SK-N-SH (cell line): ENCODE data around the gene AGMO. TPM values are rescaled to one million over a fixed set of nuclear protein-coding genes. Genes with fewer than 3 reads are reported as not detected.

Experiments used
- CTCF ChIA-PET: fragments of 300-600, 350-600 bp; formaldehyde crosslinking; extraction: SDS; loops from one replicate; lab custom pipeline; 2021; lab: Yijun Ruan, JAX
- POLR2A ChIA-PET: fragments of 350-600 bp; sonication (Branson Sonifier 250); formaldehyde crosslinking; extraction: SDS; loops from one replicate; lab custom pipeline; 2020; ENCODE audit warnings: antibody characterized with exemption, inconsistent platforms; lab: Yijun Ruan, JAX
- DNase-seq: peaks from one replicate; pipeline ENCODE4 v3.0.0; 2012
- H2AFZ ChIP-seq: fragments of 200-600 bp; sonication (generic); 2 replicates; pipeline ENCODE4 v1.8.1; 2016; ENCODE audit warnings: antibody characterized with exemption, mild to moderate bottlenecking, low read depth
- H3F3A ChIP-seq: fragments of 200-600 bp; sonication (generic); replicated peaks from 2 replicates; pipeline ENCODE3; 2016; ENCODE audit warnings: antibody characterized with exemption, mild to moderate bottlenecking; ENCODE audit not compliant: insufficient read depth
- H3K27ac ChIP-seq, 2 experiments: fragments of 200-500 bp in 1 of 2; fragments of 200-600 bp in 1 of 2; sonication (Bioruptor generic) in 1 of 2; sonication (generic), shearing (Covaris generic) in 1 of 2; 2 replicates each; pipeline versions ENCODE4 v1.5.1 to v1.6.1; 2014 to 2016; ENCODE audit warnings: low read depth in 2 of 2, inconsistent platforms in 1 of 2, low read length in 1 of 2, mild to moderate bottlenecking in 1 of 2, mixed read lengths in 1 of 2
- H3K27me3 ChIP-seq: fragments of 200-600 bp; sonication (generic), shearing (Covaris generic); 2 replicates; pipeline ENCODE4 v1.6.1; 2016; ENCODE audit warnings: mixed run types; ENCODE audit not compliant: insufficient read depth
- H3K36me3 ChIP-seq, 2 experiments: fragments of 200-500 bp in 1 of 2; fragments of 200-600 bp in 1 of 2; sonication (Bioruptor generic) in 1 of 2; sonication (generic) in 1 of 2; replicated peaks in 1 of 2; 2 replicates each; pipeline versions ENCODE3 to v1.5.1; 2014 to 2016; ENCODE audit warnings: low read length in 1 of 2, mild to moderate bottlenecking in 1 of 2; ENCODE audit not compliant: insufficient read depth in 2 of 2, control insufficient read depth in 1 of 2
- H3K4me1 ChIP-seq, 2 experiments: fragments of 200-500 bp in 1 of 2; fragments of 200-600 bp in 1 of 2; sonication (Bioruptor generic) in 1 of 2; sonication (generic), shearing (Covaris generic) in 1 of 2; 2 replicates each; pipeline versions ENCODE4 v1.5.1 to v1.6.1; 2014 to 2016; ENCODE audit warnings: low read depth in 1 of 2, low read length in 1 of 2, mixed run types in 1 of 2; ENCODE audit not compliant: insufficient read depth in 2 of 2, control insufficient read depth in 1 of 2
- H3K4me2 ChIP-seq: fragments of 200-600 bp; sonication (generic), shearing (Covaris generic); 2 replicates; pipeline ENCODE4 v1.6.1; 2017; ENCODE audit warnings: mixed run types
- H3K4me3 ChIP-seq, 2 experiments: fragments of 200-500 bp in 1 of 2; fragments of 200-600 bp in 1 of 2; sonication (Bioruptor generic) in 1 of 2; sonication (generic), shearing (Covaris generic) in 1 of 2; 2 replicates each; pipeline versions ENCODE4 v1.5.1 to v1.8.1; 2014 to 2016; ENCODE audit warnings: low read depth in 2 of 2, inconsistent platforms in 1 of 2, low read length in 1 of 2, mild to moderate bottlenecking in 1 of 2, mixed read lengths in 1 of 2, moderate library complexity in 1 of 2
- H3K79me2 ChIP-seq: fragments of 200-600 bp; sonication (generic); 2 replicates; pipeline ENCODE4 v1.8.1; 2017; ENCODE audit warnings: mild to moderate bottlenecking; ENCODE audit not compliant: insufficient read depth
- H3K9ac ChIP-seq: fragments of 200-600 bp; sonication (generic); 2 replicates; pipeline ENCODE4 v1.6.1; 2017; ENCODE audit warnings: mixed run types
- H3K9me2 ChIP-seq: fragments of 200-600 bp; sonication (generic); 2 replicates; pipeline ENCODE4 v1.6.1; 2017; ENCODE audit warnings: mixed run types
- H3K9me3 ChIP-seq: fragments of 200-600 bp; sonication (generic); 2 replicates; pipeline ENCODE4 v1.6.1; 2017; ENCODE audit warnings: mixed run types, mild to moderate bottlenecking, moderate library complexity
- H4K20me1 ChIP-seq: fragments of 200-600 bp; sonication (generic); 2 replicates; pipeline ENCODE4 v1.6.1; 2017; ENCODE audit warnings: mild to moderate bottlenecking, mixed run types; ENCODE audit not compliant: insufficient read depth
- CHD2 ChIP-seq: fragments of 150-350 bp; IDR thresholded peaks from 2 replicates; pipeline ENCODE4 v1.6.1; 2018; ENCODE audit warnings: low read length; ENCODE audit not compliant: partially characterized antibody
- CTCF ChIP-seq: fragments of 200-600 bp; sonication (generic); IDR thresholded peaks from 2 replicates; pipeline ENCODE4 v1.6.1; 2017; ENCODE audit warnings: antibody characterized with exemption, mild to moderate bottlenecking, moderate library complexity
- FOXM1 ChIP-seq: IDR thresholded peaks from 2 replicates; pipeline ENCODE4 v1.4.0; 2012; ENCODE audit warnings: low read depth, mild to moderate bottlenecking
- GABPA ChIP-seq: IDR thresholded peaks from 2 replicates; pipeline ENCODE4 v1.4.0; 2012; ENCODE audit warnings: low read depth, mild to moderate bottlenecking
- GATA2 ChIP-seq: sonication (generic); formaldehyde crosslinking; IDR thresholded peaks from 2 replicates; pipeline ENCODE4 v1.5.0; 2020; ENCODE audit warnings: mild to moderate bottlenecking, missing genetic modification reagents
- JUND ChIP-seq: IDR thresholded peaks from 2 replicates; pipeline ENCODE4 v1.4.0; 2012
- MAX ChIP-seq: IDR thresholded peaks from 2 replicates; pipeline ENCODE4 v1.4.0; 2012; ENCODE audit warnings: low read depth
- MEF2A ChIP-seq: IDR thresholded peaks from 2 replicates; pipeline ENCODE4 v1.4.0; 2012; ENCODE audit warnings: low read depth, borderline replicate concordance
- MXI1 ChIP-seq: IDR thresholded peaks from 2 replicates; pipeline ENCODE4 v1.6.1; 2012; ENCODE audit warnings: mild to moderate bottlenecking, low read depth, low read length, improper control_type of control experiment
- NFIC ChIP-seq: IDR thresholded peaks from 2 replicates; pipeline ENCODE4 v1.4.0; 2012; ENCODE audit warnings: borderline replicate concordance
- NRF1 ChIP-seq: IDR thresholded peaks from 2 replicates; pipeline ENCODE4 v1.6.1; 2012; ENCODE audit warnings: low read depth, mild to moderate bottlenecking, low read length
- PBX3 ChIP-seq: IDR thresholded peaks from 2 replicates; pipeline ENCODE4; 2012
- POLR2AphosphoS5 ChIP-seq: IDR thresholded peaks from 2 replicates; pipeline ENCODE4 v1.6.1; 2012; ENCODE audit warnings: low read depth, low read length
- RAD21 ChIP-seq: IDR thresholded peaks from 2 replicates; pipeline ENCODE4 v1.6.1; 2012; ENCODE audit warnings: mild to moderate bottlenecking, low read length
- RCOR1 ChIP-seq: fragments of 150-350 bp; IDR thresholded peaks from 2 replicates; pipeline ENCODE4 v1.6.1; 2017; ENCODE audit warnings: antibody characterized with exemption, low read length
- REST ChIP-seq: IDR thresholded peaks from 2 replicates; pipeline ENCODE4 v1.6.1; 2012; ENCODE audit warnings: mild to moderate bottlenecking, low read depth, low read length, moderate library complexity
- RXRA ChIP-seq: IDR thresholded peaks from 2 replicates; pipeline ENCODE4 v1.4.0; 2012; ENCODE audit warnings: low read depth, mild to moderate bottlenecking, borderline replicate concordance
- SIN3A ChIP-seq: IDR thresholded peaks from 2 replicates; pipeline ENCODE4 v1.6.1; 2012; ENCODE audit warnings: low read depth, mild to moderate bottlenecking, low read length, moderate library complexity, borderline replicate concordance
- TCF12 ChIP-seq: IDR thresholded peaks from 2 replicates; pipeline ENCODE4 v1.4.0; 2012
- TEAD4 ChIP-seq: IDR thresholded peaks from 2 replicates; pipeline ENCODE4 v1.4.0; 2012; ENCODE audit warnings: mild to moderate bottlenecking, borderline replicate concordance; ENCODE audit not compliant: insufficient read depth
- USF1 ChIP-seq: IDR thresholded peaks from 2 replicates; pipeline ENCODE4 v1.4.0; 2012; ENCODE audit warnings: low read depth, borderline replicate concordance
- USF2 ChIP-seq: fragments of 150-350 bp; IDR thresholded peaks from 2 replicates; pipeline ENCODE4 v1.6.1; 2017; ENCODE audit warnings: antibody characterized with exemption, low read length, low read depth, borderline replicate concordance
- YY1 ChIP-seq: IDR thresholded peaks from 2 replicates; pipeline ENCODE4 v1.4.0; 2012; ENCODE audit warnings: low read depth, mild to moderate bottlenecking
- WGBS: methylation state at CpG from one replicate; pipeline ENCODE4 v1.1.6; 2017; ENCODE audit warnings: low lambda C conversion rate; 5-methylcytosine and 5-hydroxymethylcytosine counted together
- polyA plus RNA-seq, 3 experiments: library from polyadenylated mRNA; depleted of rRNA; stranded (reverse); fragments of >200 nt; gene quantifications; 2 replicates each; pipeline ENCODE4 v1.2.3, GENCODE V29; 2012

The AGMO gene
- polyA plus RNA-seq, 1 of the 3 experiments (the other 2 are of a cell fraction): 0.05 TPM

GRCh38 chr7:15305002-15305600, 256.7 kb downstream of the AGMO start (continued):
- no peak for TF ChIP-seq REST
- no peak for TF ChIP-seq PBX3
- TF ChIP-seq RCOR1: no peak
- no peak for TF ChIP-seq POLR2AphosphoS5
- peak; percentile 78 for TF ChIP-seq RAD21
- TF ChIP-seq, all 33 proteins: peak for 4

- POLR2A ChIA-PET: no interaction called here
- no peaks in the 10 kb centered on the region for H3K9me3 ChIP-seq
- H3K4me3 ChIP-seq: no peak overlapping the region
- WGBS: 89% methylated on average over 3 of the region's 3 CpGs
- no peak overlapping the region for H3K27ac ChIP-seq
- H4K20me1 ChIP-seq: no peaks in the 10 kb centered on the region
- CTCF ChIA-PET: interaction anchor here (0.8 to 2.3 kb wide), 4 partner anchors 11 to 763 kb away, joined by 3 to 12 read pairs (median 6); no protein-coding TSS in a partner anchor
- TF ChIP-seq SIN3A (no peak), NRF1 (no peak), NFIC (no peak), TEAD4 (no peak), USF2 (no peak), CHD2 (no peak), CTCF (no peak), RAD21 (no peak), TCF12 (no peak), POLR2AphosphoS5 (no peak), YY1 (no peak), MAX (no peak), JUND (no peak), GATA2 (CRISPR knock-in tag) (no peak), FOXM1 (no peak), MEF2A (no peak), USF1 (no peak), MXI1 (no peak), RXRA (no peak), GABPA (no peak)
- no peaks in the 10 kb centered on the region for H3K27me3 ChIP-seq
- H2AFZ ChIP-seq: no peak overlapping the region
- H3K36me3 ChIP-seq: no peaks in the 10 kb centered on the region
- no peak overlapping the region for H3K4me2 ChIP-seq
- no peaks in the 10 kb centered on the region for H3F3A ChIP-seq
- DNase-seq: no peak
- no peaks in the 10 kb centered on the region for H3K4me1 ChIP-seq
- no peaks in the 10 kb centered on the region for H3K79me2 ChIP-seq
- H3K9ac ChIP-seq: no peak overlapping the region
- no peaks in the 10 kb centered on the region for H3K9me2 ChIP-seq
Measured at GRCh38 chr7:15303357-15303756, 258.5 kb downstream of the AGMO start.
